Erythroblast (primary cell): ENCODE results near the gene FAM89B.

ENCODE experiments used
- DNase-seq, 2 experiments: peaks; one replicate each; lab custom pipeline; 2025; lab: John Stamatoyannopoulos, UW
- GATA1 ChIP-seq: IDR thresholded peaks from 2 replicates; pipeline ENCODE4 v1.6.1; 2011; ENCODE audit warnings: low read depth, mild to moderate bottlenecking, control low read depth, low read length, moderate library complexity
- POLR2A ChIP-seq: IDR thresholded peaks from 2 replicates; pipeline ENCODE4 v1.6.1; 2011; ENCODE audit warnings: mild to moderate bottlenecking, low read length

The FAM89B gene

GRCh38 chr11:65606876-65607613, 34.7 kb downstream of the FAM89B start:
- peak; percentile 51 to 57 for DNase-seq
- TF ChIP-seq POLR2A (no peak), GATA1 (no peak)

GRCh38 chr11:65607614-65608426, 35.5 kb downstream of the FAM89B start:
- no peak for DNase-seq
- no peak for TF ChIP-seq POLR2A

GRCh38 chr11:65609229-65609628, 36.9 kb downstream of the FAM89B start:
- TF ChIP-seq GATA1 (no peak), POLR2A (no peak)
- DNase-seq = peak; percentile 66 to 70

- no peak for TF ChIP-seq POLR2A
- TF ChIP-seq GATA1 = no peak
- no peak for DNase-seq
These were observed 37.3 kb downstream of the FAM89B start for GRCh38 chr11:65609665-65610064.

DNA sequence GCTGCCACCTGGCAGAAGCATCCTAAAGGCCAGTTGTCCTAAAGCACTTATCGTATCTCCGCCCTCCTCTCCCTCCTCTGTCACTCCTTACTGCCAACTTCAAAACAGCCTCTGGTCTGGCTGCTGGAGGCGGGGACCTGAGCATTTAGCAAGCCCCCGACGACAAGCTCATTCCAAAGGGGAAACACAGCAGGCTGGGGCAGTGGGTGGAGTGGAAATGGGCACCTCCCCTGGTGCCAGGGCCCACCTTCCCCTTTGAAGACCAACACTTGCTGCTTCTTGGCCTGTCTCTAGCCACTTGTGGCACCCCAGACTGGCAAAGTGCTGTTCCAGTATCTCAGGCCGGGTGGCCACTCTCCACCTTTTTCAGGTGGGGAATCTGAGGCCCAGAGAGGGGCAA, 38.1 kb downstream of the FAM89B start:
- no peak for TF ChIP-seq GATA1
- TF ChIP-seq POLR2A = no peak
- no peak for DNase-seq

- no peak for DNase-seq
- TF ChIP-seq POLR2A (no peak), GATA1 (no peak)
These were observed 38.9 kb downstream of the FAM89B start for GRCh38 chr11:65611028-65611757.

DNA sequence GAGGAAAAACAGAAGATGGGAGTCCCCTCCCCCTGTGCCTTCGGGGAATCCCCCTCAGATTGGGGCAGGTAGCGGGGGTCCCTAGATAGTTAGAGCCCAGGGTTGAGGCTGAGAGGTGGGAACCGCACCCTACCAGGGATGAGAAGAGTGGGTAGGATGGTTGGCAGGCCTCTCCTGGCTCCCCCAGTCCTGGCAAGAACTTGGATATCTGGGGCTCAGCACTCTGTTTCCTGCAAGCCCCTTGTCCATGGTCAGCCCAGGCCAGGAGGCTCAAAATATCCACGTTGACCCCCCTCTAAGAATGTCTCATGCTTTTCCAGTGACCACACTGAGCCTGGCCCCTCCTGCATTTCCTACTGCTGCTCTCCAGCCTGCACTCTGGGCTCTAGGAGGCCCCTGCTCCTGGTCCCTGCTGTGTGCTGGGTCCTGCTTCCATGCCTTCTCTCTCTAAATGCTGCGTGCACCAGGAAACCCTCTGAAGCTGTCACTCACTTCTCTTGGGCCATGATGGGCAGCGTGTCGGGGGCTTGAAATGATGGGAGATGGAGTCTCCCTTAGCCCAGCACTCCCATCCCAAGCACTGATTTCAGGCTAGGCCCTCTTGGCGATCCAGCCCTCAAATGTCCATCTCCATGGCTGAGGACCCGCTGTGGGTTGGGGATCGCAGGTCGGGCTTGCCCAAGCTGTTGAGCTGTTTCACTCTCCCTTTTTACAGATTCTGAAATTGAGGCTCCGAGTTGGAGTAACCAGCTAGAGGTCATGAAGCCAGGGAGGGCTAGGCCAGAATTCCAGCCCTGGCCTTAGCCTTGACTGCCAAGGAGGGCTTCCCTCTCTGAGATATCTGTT, 39.6 kb downstream of the FAM89B start:
- TF ChIP-seq GATA1 (no peak), POLR2A (no peak)
- no peak for DNase-seq

- no peak for TF ChIP-seq GATA1
- no peak for TF ChIP-seq POLR2A
These were observed 40.4 kb downstream of the FAM89B start for GRCh38 chr11:65612691-65613090.

GRCh38 chr11:65613091-65613928, 41.0 kb downstream of the FAM89B start:
- TF ChIP-seq GATA1 (no peak), POLR2A (no peak)
- DNase-seq = no peak

More at GRCh38 chr11:65612691-65613090, 40.4 kb downstream of the FAM89B start:
- DNase-seq = no peak

- TF ChIP-seq GATA1 (no peak), POLR2A (peak; percentile 64)
- peak; percentile 100 for DNase-seq
These were observed 43.1 kb downstream of the FAM89B start, which contains the start of gene PCNX3 for GRCh38 chr11:65615229-65615949. Gene PCNX3 (plus strand): TSS chr11:65615776. CDS start chr11:65616312, 536 bp downstream.

DNA sequence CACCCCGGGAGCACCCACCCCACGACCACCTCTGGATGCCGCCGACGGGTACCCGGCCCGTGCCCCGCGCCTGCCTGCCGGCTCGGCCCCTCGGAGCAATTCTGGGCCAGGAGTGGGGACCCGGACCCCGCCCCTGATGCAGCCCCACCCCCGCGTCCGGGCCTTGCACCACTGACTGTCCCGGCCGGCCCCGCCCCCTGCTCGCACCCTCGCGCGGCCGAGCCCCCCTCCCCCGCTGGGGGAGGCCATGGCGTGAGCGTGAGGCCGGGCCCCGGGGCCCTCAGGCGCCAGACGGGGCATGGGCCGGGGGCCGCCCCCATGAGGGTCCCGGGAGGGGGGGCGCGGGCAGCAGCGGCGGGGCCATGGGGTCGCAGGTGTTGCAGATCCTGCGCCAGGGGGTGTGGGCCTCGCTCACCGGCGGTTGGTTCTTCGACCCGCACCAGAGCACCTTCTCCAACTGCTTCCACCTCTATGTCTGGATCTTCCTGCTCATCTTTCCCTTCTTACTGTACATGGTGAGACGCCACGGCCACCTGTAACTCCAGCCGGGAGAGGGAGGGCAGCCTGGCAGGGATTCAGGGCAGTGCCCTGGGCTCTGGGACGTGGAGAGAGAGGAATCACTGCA, 43.7 kb downstream of the FAM89B start:
- peak; percentile 76 to 82 for DNase-seq

More for the DNA sequence above, 43.7 kb downstream of the FAM89B start:
- TF ChIP-seq GATA1 = no peak
- TF ChIP-seq POLR2A = no peak
